ENCODE results near the gene RAB31. TPM values are rescaled to one million over a fixed set of nuclear protein-coding genes. Genes with fewer than 3 reads are reported as not detected.

The RAB31 gene
- polyA plus RNA-seq, 1 donor from 2014 or later, result 16.3 TPM

DNA sequence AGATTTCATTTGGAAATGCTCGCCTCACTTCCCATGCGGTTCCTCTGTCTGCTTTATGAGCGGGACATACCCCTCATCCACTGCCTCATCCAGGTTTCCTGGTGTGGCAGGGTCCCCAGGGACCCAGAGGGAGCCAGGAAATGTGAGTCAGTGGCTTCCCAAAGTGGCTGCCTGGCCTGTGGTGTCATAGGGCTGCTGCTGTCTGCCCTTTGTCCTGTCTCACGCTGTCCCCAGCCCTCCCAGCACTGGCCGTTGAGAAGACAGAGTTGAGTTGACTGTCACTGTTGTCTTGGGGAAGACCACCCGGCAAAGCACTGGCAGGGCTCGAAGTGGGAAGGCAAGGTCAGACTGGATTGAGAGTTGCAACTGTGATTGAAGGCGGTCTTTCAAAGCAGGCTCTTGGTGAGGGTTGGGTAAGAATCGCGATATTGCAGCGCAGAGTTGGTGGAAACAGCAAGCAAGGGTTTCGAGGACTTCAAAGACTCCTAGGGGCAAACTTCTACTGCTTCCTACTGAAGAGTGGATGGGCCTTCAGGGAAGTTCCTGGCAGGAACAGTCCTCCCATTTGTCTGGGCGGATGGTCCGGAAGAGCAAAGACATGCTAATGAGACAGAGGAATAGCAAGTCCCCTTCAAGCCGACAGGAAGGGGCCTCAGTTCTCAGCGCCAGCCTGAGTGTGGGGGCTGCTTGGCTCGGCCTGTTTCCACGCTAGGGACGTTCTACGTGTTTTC is 33.9 kb downstream of the RAB31 start:
- H3K79me2 ChIP-seq (replicated peaks; ENCODE audit: insufficient read depth, low read length), result no peaks in the 10 kb centered on the region
- no peaks in the 10 kb centered on the region for H3F3A ChIP-seq (ENCODE audit: insufficient read depth, low read length, poor library complexity, severe bottlenecking)
- no peak overlapping the region for H3K27ac ChIP-seq (ENCODE audit: low read length)
- no peak overlapping the region for H3K4me2 ChIP-seq (ENCODE audit: low read length)
- no peak overlapping the region for H3K9ac ChIP-seq (ENCODE audit: low read length)
- H3K9me2 ChIP-seq (ENCODE audit: insufficient read depth, low read length), result no peaks in the 10 kb centered on the region
- H2AFZ ChIP-seq (ENCODE audit: low read depth, low read length), result no peak overlapping the region
- no peak for TF ChIP-seq EZH2 (IDR thresholded peaks at IDR 0.05; ENCODE audit: borderline replicate concordance, insufficient read depth, low read length, poor library complexity, severe bottlenecking)
- no peak for TF ChIP-seq EP300 (conservative IDR thresholded peaks at IDR 0.05; ENCODE audit: poor library complexity, severe bottlenecking)
- TF ChIP-seq RAD21 (conservative IDR thresholded peaks at IDR 0.05), result no peak
- TF ChIP-seq TAF1 (IDR thresholded peaks at IDR 0.05; ENCODE audit: low read depth), result no peak
- no peaks in the 10 kb centered on the region for H3K27me3 ChIP-seq (ENCODE audit: insufficient read depth, low read depth, low read length)
- H3K4me3 ChIP-seq (ENCODE audit: low read length), result no peak overlapping the region
- no peaks in the 10 kb centered on the region for H3K36me3 ChIP-seq (ENCODE audit: insufficient read depth, low read length)
- H4K20me1 ChIP-seq (ENCODE audit: insufficient read depth), result no peaks in the 10 kb centered on the region
- H3K9me3 ChIP-seq (ENCODE audit: low read length), result peaks cover 5% of the 10 kb centered on the region

DNA sequence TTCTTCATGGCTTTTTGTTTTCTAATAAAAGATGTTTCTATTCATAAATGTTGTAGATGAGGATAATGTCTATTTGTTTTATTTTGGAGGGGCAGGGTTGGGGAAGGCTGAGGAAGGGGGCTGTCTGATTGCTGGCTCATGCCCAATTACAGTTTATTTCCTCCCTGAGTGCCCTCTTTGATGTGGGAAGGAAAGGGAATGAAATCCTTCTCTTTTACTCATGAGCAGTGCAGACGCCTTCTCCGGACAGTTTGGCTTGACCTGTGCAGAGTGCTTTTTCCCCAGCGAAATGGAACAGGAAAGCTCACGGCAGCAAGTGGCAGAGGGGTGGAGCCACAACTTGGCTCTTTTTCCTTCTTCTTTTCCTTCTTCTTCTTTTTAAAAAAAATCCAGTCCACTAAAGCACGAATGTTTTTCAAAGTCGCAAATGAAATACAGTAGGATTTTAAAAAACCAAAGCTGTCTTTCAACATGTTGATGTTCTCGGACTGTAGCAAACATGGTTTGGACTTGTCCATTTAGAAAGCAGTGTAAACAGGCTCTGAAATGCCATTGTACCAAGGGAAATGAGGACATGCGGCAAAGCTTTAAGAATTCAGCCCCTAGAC is 34.5 kb downstream of the RAB31 start:
- H3K36me3 ChIP-seq (ENCODE audit: insufficient read depth, low read length), result no peaks in the 10 kb centered on the region
- no peaks in the 10 kb centered on the region for H3K79me2 ChIP-seq (replicated peaks; ENCODE audit: insufficient read depth, low read length)
- H2AFZ ChIP-seq (ENCODE audit: low read depth, low read length), result no peak overlapping the region
- H3K9me3 ChIP-seq (ENCODE audit: low read length), result peaks cover 5% of the 10 kb centered on the region
- H3K4me3 ChIP-seq (ENCODE audit: low read length), result no peak overlapping the region
- H3K27me3 ChIP-seq (ENCODE audit: insufficient read depth, low read depth, low read length), result no peaks in the 10 kb centered on the region
- no peaks in the 10 kb centered on the region for H4K20me1 ChIP-seq (ENCODE audit: insufficient read depth)
- H3K4me2 ChIP-seq (ENCODE audit: low read length), result no peak overlapping the region
- no peaks in the 10 kb centered on the region for H3K9me2 ChIP-seq (ENCODE audit: insufficient read depth, low read length)
- TF ChIP-seq, protein P1, sequence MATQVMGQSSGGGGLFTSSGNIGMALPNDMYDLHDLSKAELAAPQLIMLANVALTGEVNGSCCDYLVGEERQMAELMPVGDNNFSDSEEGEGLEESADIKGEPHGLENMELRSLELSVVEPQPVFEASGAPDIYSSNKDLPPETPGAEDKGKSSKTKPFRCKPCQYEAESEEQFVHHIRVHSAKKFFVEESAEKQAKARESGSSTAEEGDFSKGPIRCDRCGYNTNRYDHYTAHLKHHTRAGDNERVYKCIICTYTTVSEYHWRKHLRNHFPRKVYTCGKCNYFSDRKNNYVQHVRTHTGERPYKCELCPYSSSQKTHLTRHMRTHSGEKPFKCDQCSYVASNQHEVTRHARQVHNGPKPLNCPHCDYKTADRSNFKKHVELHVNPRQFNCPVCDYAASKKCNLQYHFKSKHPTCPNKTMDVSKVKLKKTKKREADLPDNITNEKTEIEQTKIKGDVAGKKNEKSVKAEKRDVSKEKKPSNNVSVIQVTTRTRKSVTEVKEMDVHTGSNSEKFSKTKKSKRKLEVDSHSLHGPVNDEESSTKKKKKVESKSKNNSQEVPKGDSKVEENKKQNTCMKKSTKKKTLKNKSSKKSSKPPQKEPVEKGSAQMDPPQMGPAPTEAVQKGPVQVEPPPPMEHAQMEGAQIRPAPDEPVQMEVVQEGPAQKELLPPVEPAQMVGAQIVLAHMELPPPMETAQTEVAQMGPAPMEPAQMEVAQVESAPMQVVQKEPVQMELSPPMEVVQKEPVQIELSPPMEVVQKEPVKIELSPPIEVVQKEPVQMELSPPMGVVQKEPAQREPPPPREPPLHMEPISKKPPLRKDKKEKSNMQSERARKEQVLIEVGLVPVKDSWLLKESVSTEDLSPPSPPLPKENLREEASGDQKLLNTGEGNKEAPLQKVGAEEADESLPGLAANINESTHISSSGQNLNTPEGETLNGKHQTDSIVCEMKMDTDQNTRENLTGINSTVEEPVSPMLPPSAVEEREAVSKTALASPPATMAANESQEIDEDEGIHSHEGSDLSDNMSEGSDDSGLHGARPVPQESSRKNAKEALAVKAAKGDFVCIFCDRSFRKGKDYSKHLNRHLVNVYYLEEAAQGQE (IDR thresholded peaks at IDR 0.05; ENCODE audit: borderline replicate concordance), result no peak
- TF ChIP-seq RAD21 (conservative IDR thresholded peaks at IDR 0.05), result no peak
- no peak for TF ChIP-seq POLR2AphosphoS5 (IDR thresholded peaks at IDR 0.05)
- TF ChIP-seq SMC3 (conservative IDR thresholded peaks at IDR 0.05; ENCODE audit: poor library complexity), result no peak
- no peak overlapping the region for H3K27ac ChIP-seq (ENCODE audit: low read length)
- no peak overlapping the region for H3K9ac ChIP-seq (ENCODE audit: low read length)
- no peaks in the 10 kb centered on the region for H3F3A ChIP-seq (ENCODE audit: insufficient read depth, low read length, poor library complexity, severe bottlenecking)

DNA sequence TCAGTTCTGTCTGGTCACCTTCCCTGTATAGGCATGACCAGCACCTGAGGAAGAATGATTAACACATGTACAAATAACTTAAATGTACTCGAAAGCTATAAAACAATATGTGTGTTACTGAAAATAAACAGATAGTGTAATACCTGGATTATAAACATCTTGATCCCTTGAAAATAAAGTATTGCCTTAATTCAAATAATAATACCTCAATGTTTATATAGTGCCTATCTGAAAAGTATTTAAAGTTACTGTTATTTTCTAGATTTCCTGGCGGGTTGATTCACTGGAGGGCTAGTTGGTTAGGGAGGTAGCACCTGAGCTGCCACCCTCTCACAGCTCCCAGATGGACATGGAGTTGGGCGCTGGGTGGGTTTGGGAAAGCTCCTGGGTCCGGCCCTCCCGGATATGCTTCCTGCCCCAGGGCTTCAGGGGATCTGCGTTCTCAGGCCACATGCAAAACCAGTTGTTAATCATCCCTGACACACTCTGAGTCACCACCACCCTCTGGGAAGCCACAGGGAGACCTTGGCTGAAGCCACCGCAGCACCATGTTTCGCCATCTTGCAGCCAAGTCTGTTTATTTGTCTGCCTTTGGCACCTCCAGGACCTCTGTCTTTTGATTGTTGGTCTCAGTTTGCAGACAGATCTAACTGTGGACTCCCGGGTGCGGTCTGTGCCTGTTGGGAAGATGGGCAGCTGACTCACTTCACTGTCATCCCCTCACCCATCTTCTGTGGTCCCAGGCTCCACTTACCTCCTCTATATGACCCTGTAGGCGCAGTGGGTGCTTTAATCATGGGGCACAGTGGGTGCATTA is 35.3 kb downstream of the RAB31 start:
- Histone ChIP-seq H3K9me2 (ENCODE audit: insufficient read depth, low read length) (no peaks in the 10 kb centered on the region), H3K4me2 (ENCODE audit: low read length) (no peak overlapping the region), H3F3A (ENCODE audit: insufficient read depth, low read length, poor library complexity, severe bottlenecking) (no peaks in the 10 kb centered on the region), H4K20me1 (ENCODE audit: insufficient read depth) (no peaks in the 10 kb centered on the region), H3K79me2 (replicated peaks; ENCODE audit: insufficient read depth, low read length) (no peaks in the 10 kb centered on the region), H3K9ac (ENCODE audit: low read length) (no peak overlapping the region), H3K27ac (ENCODE audit: low read length) (no peak overlapping the region), H3K36me3 (ENCODE audit: insufficient read depth, low read length) (no peaks in the 10 kb centered on the region), H3K9me3 (ENCODE audit: low read length) (peaks cover 5% of the 10 kb centered on the region), H3K4me3 (ENCODE audit: low read length) (no peak overlapping the region), H2AFZ (ENCODE audit: low read depth, low read length) (no peak overlapping the region), H3K27me3 (ENCODE audit: insufficient read depth, low read depth, low read length) (no peaks in the 10 kb centered on the region)
- no peak for TF ChIP-seq POLR2AphosphoS5 (IDR thresholded peaks at IDR 0.05)
- TF ChIP-seq, protein P2, sequence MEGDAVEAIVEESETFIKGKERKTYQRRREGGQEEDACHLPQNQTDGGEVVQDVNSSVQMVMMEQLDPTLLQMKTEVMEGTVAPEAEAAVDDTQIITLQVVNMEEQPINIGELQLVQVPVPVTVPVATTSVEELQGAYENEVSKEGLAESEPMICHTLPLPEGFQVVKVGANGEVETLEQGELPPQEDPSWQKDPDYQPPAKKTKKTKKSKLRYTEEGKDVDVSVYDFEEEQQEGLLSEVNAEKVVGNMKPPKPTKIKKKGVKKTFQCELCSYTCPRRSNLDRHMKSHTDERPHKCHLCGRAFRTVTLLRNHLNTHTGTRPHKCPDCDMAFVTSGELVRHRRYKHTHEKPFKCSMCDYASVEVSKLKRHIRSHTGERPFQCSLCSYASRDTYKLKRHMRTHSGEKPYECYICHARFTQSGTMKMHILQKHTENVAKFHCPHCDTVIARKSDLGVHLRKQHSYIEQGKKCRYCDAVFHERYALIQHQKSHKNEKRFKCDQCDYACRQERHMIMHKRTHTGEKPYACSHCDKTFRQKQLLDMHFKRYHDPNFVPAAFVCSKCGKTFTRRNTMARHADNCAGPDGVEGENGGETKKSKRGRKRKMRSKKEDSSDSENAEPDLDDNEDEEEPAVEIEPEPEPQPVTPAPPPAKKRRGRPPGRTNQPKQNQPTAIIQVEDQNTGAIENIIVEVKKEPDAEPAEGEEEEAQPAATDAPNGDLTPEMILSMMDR (IDR thresholded peaks at IDR 0.05; ENCODE audit: poor library complexity, severe bottlenecking), result no peak
- TF ChIP-seq TAF1 (IDR thresholded peaks at IDR 0.05; ENCODE audit: low read depth), result no peak
- no peak for TF ChIP-seq MXI1 (conservative IDR thresholded peaks at IDR 0.05; ENCODE audit: poor library complexity, severe bottlenecking)
- TF ChIP-seq, protein P1 (IDR thresholded peaks at IDR 0.05; ENCODE audit: borderline replicate concordance), result no peak
- TF ChIP-seq RAD21 (conservative IDR thresholded peaks at IDR 0.05), result no peak
- TF ChIP-seq EP300 (conservative IDR thresholded peaks at IDR 0.05; ENCODE audit: poor library complexity, severe bottlenecking), result no peak
- no peak for TF ChIP-seq EZH2 (IDR thresholded peaks at IDR 0.05; ENCODE audit: borderline replicate concordance, insufficient read depth, low read length, poor library complexity, severe bottlenecking)
- TF ChIP-seq SMC3 (conservative IDR thresholded peaks at IDR 0.05; ENCODE audit: poor library complexity), result no peak

All from neural cell (in vitro differentiated cells).